Heart left ventricle (tissue), 16 donors: ENCODE data around the gene RPGRIP1L. TPM values are rescaled to one million over a fixed set of nuclear protein-coding genes. Genes with fewer than 3 reads are reported as not detected.

ENCODE experiments used
- ATAC-seq, 4 donors: fragments of 200-7000 bp; cut with Tn5 transposase; one replicate each; pipeline ENCODE4 v1.9.1; 2020 to 2022; ENCODE audit warnings: moderate library complexity in 4 of 4, mild to moderate bottlenecking in 3 of 4, moderate number of reproducible peaks in 1 of 4
- DNase-seq, 5 donors: peaks; one replicate each; pipeline ENCODE4 v3.0.0-alpha.2; 2020
- H3K27ac ChIP-seq, 12 donors: fragments of 200-600 bp; sonication (generic) in 4 of 12; one replicate each; pipeline versions ENCODE4 v1.5.0 to v1.8.0; 2016 to 2022; ENCODE audit warnings: mild to moderate bottlenecking in 2 of 12
- H3K27me3 ChIP-seq, 9 donors: fragments of 200-600 bp; sonication (generic) in 2 of 9; one replicate each; pipeline versions ENCODE4 v1.5.1 to v1.8.0; 2016 to 2022; ENCODE audit warnings: mild to moderate bottlenecking in 3 of 9
- H3K36me3 ChIP-seq, 9 donors: fragments of 200-600 bp; sonication (generic) in 2 of 9; one replicate each; pipeline versions ENCODE4 v1.5.0 to v1.8.0; 2018 to 2022; ENCODE audit warnings: mild to moderate bottlenecking in 2 of 9
- H3K4me1 ChIP-seq, 12 donors: fragments of 200-600 bp; sonication (generic) in 4 of 12; one replicate each; pipeline versions ENCODE4 v1.5.0 to v1.8.0; 2016 to 2022; ENCODE audit warnings: mild to moderate bottlenecking in 3 of 12
- H3K4me3 ChIP-seq, 12 donors: fragments of 200-600 bp; sonication (generic) in 4 of 12; one replicate each; pipeline versions ENCODE4 v1.5.0 to v1.8.0; 2017 to 2022; ENCODE audit warnings: mild to moderate bottlenecking in 9 of 12, moderate library complexity in 4 of 12
- H3K9me3 ChIP-seq, 12 donors: fragments of 200-600 bp; sonication (generic) in 4 of 12; one replicate each; pipeline versions ENCODE4 v1.5.0 to v1.8.0; 2016 to 2022; ENCODE audit warnings: mild to moderate bottlenecking in 1 of 12
- CTCF ChIP-seq, 12 donors: fragments of 200-600 bp; sonication (generic) in 4 of 12; IDR thresholded peaks; one replicate each; pipeline versions ENCODE4 v1.5.0 to v1.8.0; 2018 to 2022; ENCODE audit warnings: antibody characterized with exemption in 12 of 12, mild to moderate bottlenecking in 5 of 12
- POLR2A ChIP-seq, 2 donors: fragments of 450-650 bp; IDR thresholded peaks; one replicate each; pipeline ENCODE4 v1.6.1; 2017; ENCODE audit warnings: antibody characterized with exemption in 2 of 2, mild to moderate bottlenecking in 2 of 2, moderate library complexity in 2 of 2
- WGBS, 4 donors: extraction: QIAGEN DNeasy Blood & Tissue Kit in 2 of 4; methylation state at CpG; one replicate each; pipeline versions ENCODE4 v1.1.5 to v1.1.7; 2013 to 2018; 5-methylcytosine and 5-hydroxymethylcytosine counted together
- intact Hi-C, 10 donors: fragments of 100-400 bp; cut with DNase I; formaldehyde crosslinking; loops; one replicate each; pipeline versions ENCODE4 v1.11.1 to v1.14.2; 2022
- polyA plus RNA-seq, 2 donors: library from polyadenylated mRNA; stranded (reverse); fragments of 200-250 nt; gene quantifications; one replicate each; pipeline ENCODE4 v1.2.3, GENCODE V29; 2013
- total RNA-seq, 9 donors: library from RNA; depleted of rRNA in 2 of 9; stranded (reverse); fragments of >200 nt in 2 of 9; fragmentation: NEBNext Ultra II Directional in 3 of 9; extraction: Animal tissue kit (Norgen Biotek cat#: 25700) in 3 of 9; gene quantifications; one replicate each; pipeline versions ENCODE4 v1.1.0 to v1.2.4, GENCODE V29; 2016 to 2023
- donor health status: ischemic (EF 13 %, LVEDD 7.1; RV severe dilation, severe dysfunction).
- donor health status: healthy with polysubstance abuse.
- donor health status: DM: no; HTN: yes; CAD: no.
- donor health status: DM: no; HTN: no; CAD: no.
- donor health status: ischemic (EF 25% LVEDD 6.9; RV normal size, moderate dysfunction).
- donor health status: ischemic (EF 25% LVEDD 5.7; RV mildly dilated, moderate dysfunction).
- donor health status: healthy.
- donor health status: DM: yes; HTN: yes; CAD: no.
- donor health status: ischemic (EF 35%, LVEDD 5.7; RV mildly dilated, moderate dysfunction).
- donor health status: nonischemic (EF 11% LVEDD 7.7; RV severe dilation, severe dysfunction).
- donor health status: DM: yes; HTN: yes; CAD: no.
- donor health status: PGD.
- donor health status: ischemic (EF 29% LVEDD 5.4; RV normal size, mild dysfunction).
- donor health status: nonischemic (EF 23%, LVEDD 6.1; RV moderate dilation, normal function).

Gene RPGRIP1L
- total and polyA plus RNA-seq, 11 donors = 0.69 to 4.6 (median 2.3) TPM

- DNase-seq = no peak
Observed at GRCh38 chr16:53651357-53651756, 52.3 kb downstream of the RPGRIP1L start.

GRCh38 chr16:53646506-53646905, 57.2 kb downstream of the RPGRIP1L start:
- no peak for TF ChIP-seq POLR2A (IDR thresholded peaks at IDR 0.05)
- no peak for TF ChIP-seq CTCF (IDR thresholded peaks at IDR 0.05)
- WGBS, 4 donors = 87 to 97% (median 94%) methylated on average over 3 of the region's 3 CpGs
- intact Hi-C loops = no loop called here

More at GRCh38 chr16:53651357-53651756, 52.3 kb downstream of the RPGRIP1L start:
- Histone ChIP-seq H3K27ac (no peak overlapping the region), H3K27me3 (no peaks in the 10 kb centered on the region), H3K4me3 (no peak overlapping the region), H3K4me1 (no peaks in the 10 kb centered on the region), H3K36me3 (peaks cover 0 to 27% (median 2%) of the 10 kb centered on the region in 9 donors), H3K9me3 (no peaks in the 10 kb centered on the region)
- intact Hi-C loops = no loop called here
- ATAC-seq = no peak
- 77 to 86% (median 81%) methylated on average over 2 of the region's 2 CpGs for WGBS, 4 donors
- no peak for TF ChIP-seq POLR2A (IDR thresholded peaks at IDR 0.05)
- no peak for TF ChIP-seq CTCF (IDR thresholded peaks at IDR 0.05)

GRCh38 chr16:53643474-53643873, 60.2 kb downstream of the RPGRIP1L start:
- 63 to 80% (median 71%) methylated on average over 1 of the region's 1 CpG for WGBS, 4 donors
- Histone ChIP-seq H3K36me3 (peaks cover 0 to 21% (median 0%) of the 10 kb centered on the region in 9 donors), H3K9me3 (peaks cover 0 to 25% (median 11%) of the 10 kb centered on the region in 12 donors), H3K27ac (no peak overlapping the region), H3K4me3 (no peak overlapping the region), H3K27me3 (no peaks in the 10 kb centered on the region), H3K4me1 (no peaks in the 10 kb centered on the region)
- ATAC-seq (no peak), DNase-seq (no peak)
- TF ChIP-seq POLR2A (IDR thresholded peaks at IDR 0.05) (no peak), CTCF (IDR thresholded peaks at IDR 0.05) (no peak)
- intact Hi-C loops = no loop called here

More at GRCh38 chr16:53646506-53646905, 57.2 kb downstream of the RPGRIP1L start:
- H3K27ac ChIP-seq = no peak overlapping the region
- H3K4me1 ChIP-seq = no peaks in the 10 kb centered on the region
- peaks cover 0 to 21% (median 0%) of the 10 kb centered on the region in 9 donors for H3K36me3 ChIP-seq
- no peak for ATAC-seq
- H3K4me3 ChIP-seq = no peak overlapping the region
- no peak for DNase-seq
- peaks cover 0 to 25% (median 11%) of the 10 kb centered on the region in 12 donors for H3K9me3 ChIP-seq
- H3K27me3 ChIP-seq = no peaks in the 10 kb centered on the region

- no peak overlapping the region for H3K27ac ChIP-seq
- ATAC-seq = no peak
- peak in 1 of 5 donors; percentile 25 for DNase-seq
- no peaks in the 10 kb centered on the region for H3K4me1 ChIP-seq
- H3K4me3 ChIP-seq = no peak overlapping the region
- TF ChIP-seq POLR2A (IDR thresholded peaks at IDR 0.05) = no peak
- TF ChIP-seq CTCF (IDR thresholded peaks at IDR 0.05) = no peak
- 82 to 92% (median 86%) methylated on average over 5 of the region's 5 CpGs for WGBS, 4 donors
- intact Hi-C loops = no loop called here
- H3K36me3 ChIP-seq = peaks cover 0 to 16% (median 0%) of the 10 kb centered on the region in 9 donors
- no peaks in the 10 kb centered on the region for H3K27me3 ChIP-seq
- peaks cover 0 to 25% (median 11%) of the 10 kb centered on the region in 12 donors for H3K9me3 ChIP-seq
Observed at GRCh38 chr16:53642094-53642493, 61.6 kb downstream of the RPGRIP1L start.
